SK-N-SH (cell line): ENCODE data around the gene GALR2. TPM values are rescaled to one million over a fixed set of nuclear protein-coding genes. Genes with fewer than 3 reads are reported as not detected.

Source experiments
- CTCF ChIA-PET: fragments of 300-600, 350-600 bp; formaldehyde crosslinking; extraction: SDS; loops from one replicate; lab custom pipeline; 2021; lab: Yijun Ruan, JAX
- POLR2A ChIA-PET: fragments of 350-600 bp; sonication (Branson Sonifier 250); formaldehyde crosslinking; extraction: SDS; loops from one replicate; lab custom pipeline; 2020; ENCODE audit warnings: antibody characterized with exemption, inconsistent platforms; lab: Yijun Ruan, JAX
- DNase-seq: peaks from one replicate; pipeline ENCODE4 v3.0.0; 2012
- H2AFZ ChIP-seq: fragments of 200-600 bp; sonication (generic); 2 replicates; pipeline ENCODE4 v1.8.1; 2016; ENCODE audit warnings: antibody characterized with exemption, mild to moderate bottlenecking, low read depth
- H3F3A ChIP-seq: fragments of 200-600 bp; sonication (generic); replicated peaks from 2 replicates; pipeline ENCODE3; 2016; ENCODE audit warnings: antibody characterized with exemption, mild to moderate bottlenecking; ENCODE audit not compliant: insufficient read depth
- H3K27ac ChIP-seq, 2 experiments: fragments of 200-500 bp in 1 of 2; fragments of 200-600 bp in 1 of 2; sonication (Bioruptor generic) in 1 of 2; sonication (generic), shearing (Covaris generic) in 1 of 2; 2 replicates each; pipeline versions ENCODE4 v1.5.1 to v1.6.1; 2014 to 2016; ENCODE audit warnings: low read depth in 2 of 2, inconsistent platforms in 1 of 2, low read length in 1 of 2, mild to moderate bottlenecking in 1 of 2, mixed read lengths in 1 of 2
- H3K27me3 ChIP-seq: fragments of 200-600 bp; sonication (generic), shearing (Covaris generic); 2 replicates; pipeline ENCODE4 v1.6.1; 2016; ENCODE audit warnings: mixed run types; ENCODE audit not compliant: insufficient read depth
- H3K36me3 ChIP-seq, 2 experiments: fragments of 200-500 bp in 1 of 2; fragments of 200-600 bp in 1 of 2; sonication (Bioruptor generic) in 1 of 2; sonication (generic) in 1 of 2; replicated peaks in 1 of 2; 2 replicates each; pipeline versions ENCODE3 to v1.5.1; 2014 to 2016; ENCODE audit warnings: low read length in 1 of 2, mild to moderate bottlenecking in 1 of 2; ENCODE audit not compliant: insufficient read depth in 2 of 2, control insufficient read depth in 1 of 2
- H3K4me1 ChIP-seq, 2 experiments: fragments of 200-500 bp in 1 of 2; fragments of 200-600 bp in 1 of 2; sonication (Bioruptor generic) in 1 of 2; sonication (generic), shearing (Covaris generic) in 1 of 2; 2 replicates each; pipeline versions ENCODE4 v1.5.1 to v1.6.1; 2014 to 2016; ENCODE audit warnings: low read depth in 1 of 2, low read length in 1 of 2, mixed run types in 1 of 2; ENCODE audit not compliant: insufficient read depth in 2 of 2, control insufficient read depth in 1 of 2
- H3K4me2 ChIP-seq: fragments of 200-600 bp; sonication (generic), shearing (Covaris generic); 2 replicates; pipeline ENCODE4 v1.6.1; 2017; ENCODE audit warnings: mixed run types
- H3K4me3 ChIP-seq, 2 experiments: fragments of 200-500 bp in 1 of 2; fragments of 200-600 bp in 1 of 2; sonication (Bioruptor generic) in 1 of 2; sonication (generic), shearing (Covaris generic) in 1 of 2; 2 replicates each; pipeline versions ENCODE4 v1.5.1 to v1.8.1; 2014 to 2016; ENCODE audit warnings: low read depth in 2 of 2, inconsistent platforms in 1 of 2, low read length in 1 of 2, mild to moderate bottlenecking in 1 of 2, mixed read lengths in 1 of 2, moderate library complexity in 1 of 2
- H3K79me2 ChIP-seq: fragments of 200-600 bp; sonication (generic); 2 replicates; pipeline ENCODE4 v1.8.1; 2017; ENCODE audit warnings: mild to moderate bottlenecking; ENCODE audit not compliant: insufficient read depth
- H3K9ac ChIP-seq: fragments of 200-600 bp; sonication (generic); 2 replicates; pipeline ENCODE4 v1.6.1; 2017; ENCODE audit warnings: mixed run types
- H3K9me2 ChIP-seq: fragments of 200-600 bp; sonication (generic); 2 replicates; pipeline ENCODE4 v1.6.1; 2017; ENCODE audit warnings: mixed run types
- H3K9me3 ChIP-seq: fragments of 200-600 bp; sonication (generic); 2 replicates; pipeline ENCODE4 v1.6.1; 2017; ENCODE audit warnings: mixed run types, mild to moderate bottlenecking, moderate library complexity
- H4K20me1 ChIP-seq: fragments of 200-600 bp; sonication (generic); 2 replicates; pipeline ENCODE4 v1.6.1; 2017; ENCODE audit warnings: mild to moderate bottlenecking, mixed run types; ENCODE audit not compliant: insufficient read depth
- CHD2 ChIP-seq: fragments of 150-350 bp; IDR thresholded peaks from 2 replicates; pipeline ENCODE4 v1.6.1; 2018; ENCODE audit warnings: low read length; ENCODE audit not compliant: partially characterized antibody
- EP300 ChIP-seq, 2 experiments: IDR thresholded peaks; 2 replicates each; pipeline versions ENCODE4 v1.4.0 to v1.6.1; 2012; ENCODE audit warnings: borderline replicate concordance in 1 of 2, low read depth in 1 of 2, low read length in 1 of 2
- FOXM1 ChIP-seq: IDR thresholded peaks from 2 replicates; pipeline ENCODE4 v1.4.0; 2012; ENCODE audit warnings: low read depth, mild to moderate bottlenecking
- GATA2 ChIP-seq: sonication (generic); formaldehyde crosslinking; IDR thresholded peaks from 2 replicates; pipeline ENCODE4 v1.5.0; 2020; ENCODE audit warnings: mild to moderate bottlenecking, missing genetic modification reagents
- IRF3 ChIP-seq: fragments of 150-350 bp; IDR thresholded peaks from 2 replicates; pipeline ENCODE4 v1.6.1; 2016; ENCODE audit warnings: mild to moderate bottlenecking, low read depth, low read length
- MEF2A ChIP-seq: IDR thresholded peaks from 2 replicates; pipeline ENCODE4 v1.4.0; 2012; ENCODE audit warnings: low read depth, borderline replicate concordance
- MXI1 ChIP-seq: IDR thresholded peaks from 2 replicates; pipeline ENCODE4 v1.6.1; 2012; ENCODE audit warnings: mild to moderate bottlenecking, low read depth, low read length, improper control_type of control experiment
- NFIC ChIP-seq: IDR thresholded peaks from 2 replicates; pipeline ENCODE4 v1.4.0; 2012; ENCODE audit warnings: borderline replicate concordance
- POLR2AphosphoS5 ChIP-seq: IDR thresholded peaks from 2 replicates; pipeline ENCODE4 v1.6.1; 2012; ENCODE audit warnings: low read depth, low read length
- RAD21 ChIP-seq: IDR thresholded peaks from 2 replicates; pipeline ENCODE4 v1.6.1; 2012; ENCODE audit warnings: mild to moderate bottlenecking, low read length
- RCOR1 ChIP-seq: fragments of 150-350 bp; IDR thresholded peaks from 2 replicates; pipeline ENCODE4 v1.6.1; 2017; ENCODE audit warnings: antibody characterized with exemption, low read length
- RFX5 ChIP-seq: IDR thresholded peaks from 2 replicates; pipeline ENCODE4 v1.6.1; 2012; ENCODE audit warnings: mild to moderate bottlenecking, improper control_type of control experiment, low read length
- TAF1 ChIP-seq: IDR thresholded peaks from 2 replicates; pipeline ENCODE4 v1.6.1; 2012; ENCODE audit warnings: low read depth, mild to moderate bottlenecking, low read length, moderate library complexity, borderline replicate concordance
- TEAD4 ChIP-seq: IDR thresholded peaks from 2 replicates; pipeline ENCODE4 v1.4.0; 2012; ENCODE audit warnings: mild to moderate bottlenecking, borderline replicate concordance; ENCODE audit not compliant: insufficient read depth
- WGBS: methylation state at CpG from one replicate; pipeline ENCODE4 v1.1.6; 2017; ENCODE audit warnings: low lambda C conversion rate; 5-methylcytosine and 5-hydroxymethylcytosine counted together
- polyA plus RNA-seq, 3 experiments: library from polyadenylated mRNA; depleted of rRNA; stranded (reverse); fragments of >200 nt; gene quantifications; 2 replicates each; pipeline ENCODE4 v1.2.3, GENCODE V29; 2012
- TF ChIP-seq, protein P1 (sequence below): fragments of 200-600 bp; sonication (generic); IDR thresholded peaks from 2 replicates; pipeline ENCODE4 v1.6.1; 2017; ENCODE audit warnings: antibody characterized with exemption, mild to moderate bottlenecking, moderate library complexity
- TF ChIP-seq, protein P2 (sequence below): IDR thresholded peaks from 2 replicates; pipeline ENCODE4 v1.4.0; 2012; ENCODE audit warnings: low read depth, borderline replicate concordance

Gene GALR2
- polyA plus RNA-seq, 1 of the 3 experiments (the other 2 are of a cell fraction): 0.05 TPM

- H3K9me3 ChIP-seq: no peaks in the 10 kb centered on the region
- no peaks in the 10 kb centered on the region for H3K27me3 ChIP-seq
- no peak overlapping the region for H3K4me3 ChIP-seq
- TF ChIP-seq POLR2AphosphoS5: no peak
- no peaks in the 10 kb centered on the region; the same call in 1 of the 2 replicates for H3K79me2 ChIP-seq
- H3K9me2 ChIP-seq: no peaks in the 10 kb centered on the region
- H3K4me1 ChIP-seq: no peaks in the 10 kb centered on the region
- no peak overlapping the region for H3K4me2 ChIP-seq
- ChIA-PET POLR2A (interaction anchor here (1.2 to 3.9 kb wide), 2 partner anchors 10 to 12 kb away, joined by 4 to 20 read pairs; partner anchors contain the start of genes EXOC7 and ZACN), CTCF (interaction anchor here (0.6 to 3.2 kb wide), 5 partner anchors 11 to 185 kb away, joined by 3 to 10 read pairs (median 4); partner anchors contain the start of gene ZACN)
- no peak overlapping the region for H3K27ac ChIP-seq
- 92% methylated on average over 11 of the region's 17 CpGs for WGBS
- DNase-seq: no peak
- H2AFZ ChIP-seq: no peak overlapping the region
- no peak overlapping the region for H3K9ac ChIP-seq
- H4K20me1 ChIP-seq: no peaks in the 10 kb centered on the region
- H3F3A ChIP-seq: no peaks in the 10 kb centered on the region
- H3K36me3 ChIP-seq: peaks cover 44 to 90% of the 10 kb centered on the region in 2 experiments
These were observed 16.0 kb downstream of the GALR2 start for GRCh38 chr17:76090517-76091129.

- no peaks in the 10 kb centered on the region for H3K9me3 ChIP-seq
- H3K79me2 ChIP-seq: no peaks in the 10 kb centered on the region; the same call in 1 of the 2 replicates
- H3K36me3 ChIP-seq: peaks cover 49 to 84% of the 10 kb centered on the region in 2 experiments
- H3F3A ChIP-seq: no peaks in the 10 kb centered on the region
- no peaks in the 10 kb centered on the region for H3K9me2 ChIP-seq
- H4K20me1 ChIP-seq: no peaks in the 10 kb centered on the region
- H2AFZ ChIP-seq: no peak overlapping the region
- no peak overlapping the region for H3K27ac ChIP-seq
- no peak overlapping the region for H3K9ac ChIP-seq
- no peak for TF ChIP-seq RFX5
- no peak for TF ChIP-seq MXI1
- TF ChIP-seq EP300 (IDR thresholded peaks at IDR 0.05; ENCODE audit: borderline replicate concordance in 1 of 2, low read depth in 1 of 2, low read length in 1 of 2): no peak
- no peak for TF ChIP-seq POLR2AphosphoS5
- TF ChIP-seq, protein P1, sequence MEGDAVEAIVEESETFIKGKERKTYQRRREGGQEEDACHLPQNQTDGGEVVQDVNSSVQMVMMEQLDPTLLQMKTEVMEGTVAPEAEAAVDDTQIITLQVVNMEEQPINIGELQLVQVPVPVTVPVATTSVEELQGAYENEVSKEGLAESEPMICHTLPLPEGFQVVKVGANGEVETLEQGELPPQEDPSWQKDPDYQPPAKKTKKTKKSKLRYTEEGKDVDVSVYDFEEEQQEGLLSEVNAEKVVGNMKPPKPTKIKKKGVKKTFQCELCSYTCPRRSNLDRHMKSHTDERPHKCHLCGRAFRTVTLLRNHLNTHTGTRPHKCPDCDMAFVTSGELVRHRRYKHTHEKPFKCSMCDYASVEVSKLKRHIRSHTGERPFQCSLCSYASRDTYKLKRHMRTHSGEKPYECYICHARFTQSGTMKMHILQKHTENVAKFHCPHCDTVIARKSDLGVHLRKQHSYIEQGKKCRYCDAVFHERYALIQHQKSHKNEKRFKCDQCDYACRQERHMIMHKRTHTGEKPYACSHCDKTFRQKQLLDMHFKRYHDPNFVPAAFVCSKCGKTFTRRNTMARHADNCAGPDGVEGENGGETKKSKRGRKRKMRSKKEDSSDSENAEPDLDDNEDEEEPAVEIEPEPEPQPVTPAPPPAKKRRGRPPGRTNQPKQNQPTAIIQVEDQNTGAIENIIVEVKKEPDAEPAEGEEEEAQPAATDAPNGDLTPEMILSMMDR: no peak
- no peak for TF ChIP-seq RAD21
- no peak for TF ChIP-seq CHD2
- TF ChIP-seq MEF2A: no peak
- TF ChIP-seq NFIC: no peak
- TF ChIP-seq, protein P2, sequence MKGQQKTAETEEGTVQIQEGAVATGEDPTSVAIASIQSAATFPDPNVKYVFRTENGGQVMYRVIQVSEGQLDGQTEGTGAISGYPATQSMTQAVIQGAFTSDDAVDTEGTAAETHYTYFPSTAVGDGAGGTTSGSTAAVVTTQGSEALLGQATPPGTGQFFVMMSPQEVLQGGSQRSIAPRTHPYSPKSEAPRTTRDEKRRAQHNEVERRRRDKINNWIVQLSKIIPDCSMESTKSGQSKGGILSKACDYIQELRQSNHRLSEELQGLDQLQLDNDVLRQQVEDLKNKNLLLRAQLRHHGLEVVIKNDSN: no peak
- TF ChIP-seq IRF3: no peak
- no peak for TF ChIP-seq RCOR1
- no peak for TF ChIP-seq TAF1
- TF ChIP-seq FOXM1: no peak
- TF ChIP-seq GATA2: no peak
- no peak for TF ChIP-seq TEAD4
- TF ChIP-seq, all 33 proteins: peak for 0
- H3K4me2 ChIP-seq: no peak overlapping the region
- no peaks in the 10 kb centered on the region for H3K27me3 ChIP-seq
- ChIA-PET POLR2A (interaction anchor here (0.7 to 3.9 kb wide), 4 partner anchors 11 to 81 kb away, joined by 3 to 20 read pairs (median 6); partner anchors contain the start of genes EXOC7 and ZACN), CTCF (interaction anchor here (0.8 to 4.6 kb wide), 3 partner anchors 10 to 188 kb away, joined by 3 to 16 read pairs (median 3); no protein-coding TSS in a partner anchor)
- H3K4me1 ChIP-seq: no peaks in the 10 kb centered on the region
- DNase-seq: no peak
- no peak overlapping the region for H3K4me3 ChIP-seq
- WGBS: 85% methylated on average over 23 of the region's 23 CpGs
These were observed 17.1 kb downstream of the GALR2 start for GRCh38 chr17:76091526-76092286.
